Upper lobe of left lung (tissue), 4 donors: ENCODE data around the gene SLC25A44.

Source experiments
- POLR2A ChIP-seq, 4 donors: fragments of 450-650 bp; IDR thresholded peaks; one replicate each; pipeline ENCODE4 v1.5.1; 2016 to 2017; ENCODE audit warnings: antibody characterized with exemption in 4 of 4, mild to moderate bottlenecking in 2 of 4
- POLR2AphosphoS5 ChIP-seq, 2 donors: sonication (generic); formaldehyde crosslinking; IDR thresholded peaks; one replicate each; pipeline ENCODE4 v1.5.1; 2017; ENCODE audit warnings: antibody characterized with exemption in 2 of 2

- TF ChIP-seq POLR2A (IDR thresholded peaks at IDR 0.05), result no peak
- no peak for TF ChIP-seq POLR2AphosphoS5 (IDR thresholded peaks at IDR 0.05)
Observed at GRCh38 chr1:156241926-156242325, 48.0 kb downstream of the SLC25A44 start, which contains the start of gene BGLAP.
